HG02623 (cell line): ENCODE results near the gene EPB41L4A.
"Not testable (repeated sequence)": the region's sequence is repeated elsewhere in the genome, so short reads cannot be mapped to it uniquely, and the experiment has no call there.

Source experiments
- ATAC-seq: cut with Tn5 transposase; IDR thresholded peaks from one replicate; pipeline ENCODE4 v1.9.1; 2021; ENCODE audit warnings: moderate library complexity; ENCODE audit not compliant: unreplicated experiment

Gene EPB41L4A

DNA sequence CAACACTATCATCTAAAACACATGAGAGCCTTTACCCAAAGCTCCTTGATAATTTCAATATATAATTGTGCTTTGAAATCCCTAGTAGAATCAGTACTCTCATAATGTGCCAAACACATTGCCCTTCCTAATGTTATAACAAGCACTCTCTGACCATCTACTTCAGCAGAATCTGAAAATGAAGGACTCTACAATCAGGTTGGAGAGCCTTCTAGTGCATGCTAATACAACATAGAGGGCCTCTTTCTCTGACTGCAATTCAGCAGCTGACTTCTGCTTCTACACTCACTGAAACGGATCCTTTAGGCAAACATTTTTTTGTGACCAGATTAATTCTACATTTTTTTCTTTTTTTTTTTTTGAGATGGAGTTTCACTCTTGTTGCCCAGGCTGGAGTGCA is 155.6 kb downstream of the EPB41L4A start:
- ATAC-seq: no peak

DNA sequence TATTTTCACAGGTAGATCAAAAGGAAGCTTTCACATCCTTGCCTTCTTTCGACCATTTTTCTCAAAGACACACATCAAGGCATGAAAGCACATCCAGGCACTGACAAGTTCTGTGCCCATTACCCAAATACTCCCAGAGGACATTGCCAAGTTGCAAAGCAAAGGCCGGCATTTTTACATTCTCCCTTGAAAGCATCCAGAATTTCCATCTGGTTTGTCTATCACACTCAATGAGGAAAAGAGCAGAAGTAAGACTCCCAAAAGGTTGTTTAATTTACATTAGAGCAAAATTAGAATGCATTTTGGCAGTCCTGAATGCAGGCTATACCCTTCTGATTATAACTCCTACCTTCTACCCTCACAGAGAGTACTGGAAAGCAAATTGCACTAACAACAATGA is 160.5 kb downstream of the EPB41L4A start:
- ATAC-seq: no peak

DNA sequence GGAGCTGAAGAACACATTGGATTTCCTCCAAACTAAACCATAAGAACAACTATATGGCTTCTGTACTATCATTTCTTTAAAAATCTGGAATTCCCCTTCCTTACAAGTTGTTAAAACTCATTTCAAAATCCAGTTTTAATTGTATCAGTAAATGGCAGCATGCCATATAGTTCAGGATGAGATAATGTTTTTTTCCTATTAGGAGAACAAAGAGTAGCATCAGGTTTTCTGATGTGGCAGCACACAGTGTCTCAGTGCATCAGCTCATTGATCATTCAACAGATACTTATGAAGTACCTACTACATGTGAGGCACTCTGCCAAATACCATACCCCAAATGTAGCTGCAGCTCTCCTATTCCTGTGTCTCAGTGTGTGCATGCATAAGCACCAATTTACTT is 161.1 kb downstream of the EPB41L4A start:
- ATAC-seq: no peak

DNA sequence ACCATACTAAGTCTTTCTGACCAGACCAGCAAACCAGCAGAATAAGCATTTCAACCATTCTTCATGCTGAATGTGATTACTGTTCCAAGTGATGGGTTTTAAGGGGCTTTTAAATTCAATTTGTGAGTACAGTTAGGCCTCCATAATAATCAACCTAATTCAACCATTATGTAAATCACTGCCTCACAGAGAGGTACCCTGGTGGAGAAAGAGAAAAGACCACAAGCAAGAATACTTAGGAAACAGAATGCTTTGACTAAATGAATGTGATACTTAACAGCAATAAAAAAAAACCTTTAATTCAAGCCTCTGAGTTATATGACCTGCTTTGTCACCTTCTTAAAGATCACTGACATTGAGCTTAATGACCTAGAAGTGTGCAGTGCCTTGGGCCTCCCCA is 162.1 kb downstream of the EPB41L4A start:
- ATAC-seq: no peak

DNA sequence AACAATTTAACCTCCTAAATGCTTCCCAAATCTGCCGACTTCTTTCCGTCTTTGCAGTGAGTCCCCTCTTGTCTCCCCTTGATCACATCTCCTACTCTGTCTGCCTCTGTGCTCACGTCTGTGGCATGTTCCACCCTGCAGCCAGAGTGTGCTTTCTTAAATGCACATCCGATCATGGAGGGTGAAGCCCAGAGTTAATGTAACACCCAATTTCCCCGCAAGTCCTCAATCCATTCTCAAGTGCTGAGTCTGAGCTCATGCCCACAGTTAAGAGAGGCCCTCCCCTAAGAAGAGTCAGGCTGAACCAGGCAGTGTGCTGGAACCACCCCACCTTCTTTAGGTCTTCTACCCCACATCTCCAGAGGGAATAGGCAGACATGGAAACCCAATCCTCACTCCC is 164.8 kb downstream of the EPB41L4A start:
- no peak for ATAC-seq

DNA sequence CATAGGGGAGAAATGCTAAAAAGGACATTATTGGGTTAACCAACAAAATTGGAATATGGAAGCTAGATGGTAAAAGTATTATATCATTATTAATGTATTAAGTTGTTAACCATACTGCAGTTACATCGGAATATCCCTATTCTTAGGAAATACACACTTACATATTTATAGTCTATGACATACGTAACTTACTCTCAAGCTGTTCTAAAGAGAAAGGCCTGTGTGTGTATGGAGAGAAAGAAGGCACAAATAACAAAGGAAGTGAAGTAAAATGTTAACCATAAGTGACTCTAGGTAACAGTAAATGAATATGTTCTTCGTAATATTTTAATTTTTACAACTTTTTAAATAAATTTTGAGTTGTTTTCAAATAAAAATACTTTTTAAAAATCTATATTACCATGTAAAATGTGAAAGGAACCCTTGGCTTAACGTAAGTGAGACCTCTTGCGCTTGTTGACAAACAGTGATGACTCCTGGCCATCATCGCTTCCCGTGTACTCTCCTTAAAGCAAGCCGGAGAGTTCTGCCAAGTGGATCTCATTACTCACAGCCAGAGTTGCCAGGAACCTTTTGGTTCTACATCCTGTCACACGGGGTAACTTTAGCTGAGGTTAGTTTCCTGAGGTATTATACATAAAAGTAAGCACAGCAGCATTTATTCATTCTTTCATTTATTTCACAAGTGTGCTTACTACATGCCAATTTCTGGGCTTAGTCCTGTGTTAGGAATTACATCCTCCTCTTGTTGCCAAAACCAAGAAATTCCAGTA is 165.4 kb downstream of the EPB41L4A start:
- ATAC-seq: no peak

DNA sequence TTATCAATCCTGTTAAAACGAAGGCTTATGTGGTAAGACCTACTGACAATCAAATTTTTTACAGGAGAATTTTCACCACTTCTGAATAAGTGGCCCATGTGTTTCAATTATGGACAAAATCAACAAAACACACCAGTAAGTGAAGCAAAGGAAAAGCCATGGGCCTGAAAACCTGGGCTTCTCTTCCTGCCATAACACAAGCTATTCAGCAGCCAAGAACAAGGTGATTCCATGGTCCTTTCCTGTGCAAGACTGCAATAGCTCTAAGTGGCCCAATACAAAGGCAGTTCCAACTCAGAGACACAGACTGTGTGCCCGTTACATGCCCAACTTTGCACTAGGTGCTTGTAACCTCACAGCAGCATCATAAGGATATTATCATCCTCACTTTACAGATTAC is 168.5 kb downstream of the EPB41L4A start:
- no peak for ATAC-seq

DNA sequence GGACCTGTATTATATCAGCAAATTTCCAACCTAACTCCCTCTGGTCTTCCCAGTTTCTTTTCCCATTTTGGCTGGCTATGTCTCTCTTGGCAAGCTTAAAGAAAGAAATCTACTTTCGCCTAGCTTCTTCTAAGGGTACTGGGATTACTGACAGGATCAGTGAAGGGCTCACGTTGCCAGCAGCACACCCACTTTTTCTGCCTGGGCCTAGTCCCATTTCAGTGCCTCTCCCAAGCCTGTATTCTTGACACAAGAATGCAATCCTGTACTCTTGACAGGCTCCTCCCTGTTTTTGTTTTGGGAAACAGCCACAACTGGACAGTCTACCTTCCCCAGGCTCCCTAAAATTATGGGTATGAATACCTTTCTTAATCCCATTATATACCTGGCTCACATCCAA is 170.5 kb downstream of the EPB41L4A start:
- no peak for ATAC-seq

DNA sequence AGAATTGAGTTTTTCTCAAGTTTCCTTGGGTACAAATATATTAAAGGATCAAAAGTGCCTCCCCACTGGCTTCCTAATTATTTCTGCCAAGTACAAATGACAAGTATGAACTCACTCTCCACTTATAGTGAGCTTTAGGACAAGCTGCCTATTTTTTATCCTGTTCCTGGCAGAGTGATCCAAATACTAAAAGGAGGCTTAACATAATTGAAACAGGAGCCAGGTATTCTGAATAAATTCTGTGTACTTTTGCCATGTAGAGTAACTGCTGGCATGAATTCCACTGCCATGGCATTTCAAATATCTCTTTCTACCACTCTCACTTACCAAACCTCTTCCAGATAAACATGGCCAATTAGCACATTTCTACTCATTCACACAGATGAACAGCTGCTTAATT is 171.1 kb downstream of the EPB41L4A start:
- ATAC-seq: no peak

DNA sequence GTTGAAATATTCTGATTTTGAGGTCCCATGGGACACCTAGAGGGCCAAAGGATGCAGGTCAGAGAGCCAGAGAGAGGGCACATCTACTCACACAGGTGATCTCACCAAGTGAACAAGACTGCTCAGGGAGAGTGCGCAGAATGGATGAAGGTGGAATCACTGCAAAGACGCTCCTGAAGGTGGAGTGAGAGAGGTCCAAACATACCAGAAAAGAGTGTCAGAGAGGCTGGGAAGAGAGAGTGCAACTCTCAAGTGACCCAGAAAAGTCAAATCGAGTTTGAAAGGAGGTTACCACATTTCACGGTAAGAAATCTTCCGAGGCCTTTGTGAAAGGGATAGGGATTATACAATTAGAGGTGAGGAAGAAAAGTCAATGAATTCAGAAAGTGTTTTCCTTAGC is 173.4 kb downstream of the EPB41L4A start:
- no peak for ATAC-seq

DNA sequence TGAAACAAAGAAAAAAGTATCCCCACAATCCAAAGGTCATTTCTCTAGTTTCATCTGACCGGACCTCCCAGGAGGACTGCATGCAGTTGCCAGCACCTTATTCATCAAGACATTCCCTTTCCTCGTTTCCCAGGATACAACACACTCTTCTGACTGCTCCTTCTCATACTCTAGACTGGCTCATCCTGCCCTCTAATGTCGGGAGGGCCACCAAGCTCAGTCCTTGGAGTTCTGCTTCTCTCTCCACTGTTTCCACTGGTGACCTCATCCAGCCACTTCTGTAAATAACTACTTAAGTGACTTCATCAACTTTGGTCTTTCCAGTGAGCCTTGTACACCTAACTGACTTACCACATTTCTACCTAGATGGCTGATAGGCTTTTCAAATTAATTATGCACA is 179.1 kb downstream of the EPB41L4A start:
- no peak for ATAC-seq

DNA sequence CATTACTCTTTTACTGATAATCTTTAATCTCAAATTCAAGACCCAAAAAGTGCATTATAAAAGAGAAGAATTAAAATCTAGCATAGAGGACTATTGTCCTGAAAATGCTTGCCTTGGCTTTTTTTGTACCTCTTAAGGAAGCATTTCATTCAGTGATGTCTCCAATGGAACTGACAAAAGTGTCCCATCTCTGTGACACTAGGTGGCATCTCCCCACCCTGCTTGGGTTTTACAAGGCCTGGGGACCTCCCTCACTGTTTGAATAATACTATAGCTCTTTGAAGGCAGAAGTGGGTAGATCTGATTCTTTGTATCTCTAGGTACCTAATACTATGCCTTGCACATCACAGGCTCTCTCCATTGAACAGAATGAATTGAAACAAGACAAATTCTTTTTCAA is 180.6 kb downstream of the EPB41L4A start:
- no peak for ATAC-seq

DNA sequence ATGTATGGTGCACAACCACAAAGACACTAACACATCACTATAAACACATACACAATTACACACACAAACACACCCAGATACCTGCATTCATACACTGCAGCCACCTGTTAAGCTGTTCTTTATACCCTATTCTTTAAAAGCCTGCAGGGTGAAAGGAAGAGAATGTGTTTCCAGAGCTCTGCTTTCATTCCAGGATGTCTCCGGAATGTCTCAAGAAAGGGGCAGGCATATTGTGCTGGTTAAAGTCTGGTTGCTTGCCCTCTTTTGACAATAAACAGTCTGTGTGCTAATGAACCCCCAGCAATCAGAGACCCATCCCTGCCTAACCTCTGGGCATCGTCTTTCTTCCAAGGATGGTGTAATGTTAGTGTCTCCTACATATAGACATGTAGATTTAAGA is 181.6 kb downstream of the EPB41L4A start:
- no peak for ATAC-seq

DNA sequence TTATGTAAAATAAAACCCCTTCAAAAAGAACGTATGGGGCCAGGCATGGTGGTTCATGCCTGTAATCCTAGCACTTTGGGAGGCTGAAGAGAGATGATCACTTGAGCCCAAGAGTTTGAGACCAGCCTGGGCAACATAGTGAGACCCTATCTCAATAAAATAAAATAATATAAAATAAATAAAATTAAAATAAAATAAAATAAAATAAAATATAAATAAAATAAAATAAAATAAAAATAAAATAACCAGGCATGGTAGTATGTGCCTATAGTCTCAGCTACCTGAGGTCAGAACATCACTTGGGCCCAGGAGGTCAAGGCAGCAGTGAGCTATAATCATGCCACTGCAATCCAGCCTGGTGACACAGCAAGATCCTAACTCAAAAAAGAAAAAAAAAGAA is 185.1 kb downstream of the EPB41L4A start:
- no peak for ATAC-seq

DNA sequence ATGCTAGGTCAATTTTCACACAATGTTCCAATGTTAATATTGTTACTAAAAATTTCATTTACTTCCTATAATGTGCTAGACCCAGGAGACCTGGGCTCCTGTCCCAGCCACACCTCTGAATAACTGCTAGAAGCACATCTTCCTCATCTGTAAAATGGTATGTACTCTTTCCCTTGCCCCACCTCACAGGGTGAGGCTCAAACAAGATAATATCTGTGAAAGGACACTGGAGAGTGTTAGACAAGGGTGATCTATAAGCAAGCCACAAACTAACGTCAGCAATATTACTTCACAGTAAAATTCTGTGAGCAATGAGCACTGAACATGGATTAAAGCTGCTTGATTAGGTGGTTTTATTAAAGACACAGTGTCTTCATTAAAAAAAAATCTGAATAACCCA is 186.4 kb downstream of the EPB41L4A start:
- ATAC-seq: no peak

DNA sequence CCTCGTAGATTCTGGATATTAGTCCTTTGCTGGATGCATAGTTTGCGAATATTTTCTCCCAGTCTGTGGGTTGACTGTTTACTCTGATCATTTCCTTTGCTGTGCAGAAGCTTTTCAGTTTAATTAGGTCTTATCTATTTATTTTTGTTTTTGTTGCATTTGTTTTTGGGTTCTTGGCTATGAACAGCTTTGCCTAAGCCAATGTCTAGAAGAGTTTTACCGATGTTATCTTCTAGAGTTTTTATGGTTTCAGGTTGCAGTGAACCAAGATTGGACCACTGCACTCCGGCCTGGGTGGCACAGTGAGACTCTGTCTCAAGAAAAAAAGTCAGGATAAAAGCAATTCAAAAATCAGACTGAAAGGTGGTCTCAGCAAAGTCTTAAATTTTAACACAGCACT is 188.5 kb downstream of the EPB41L4A start:
- no peak for ATAC-seq

DNA sequence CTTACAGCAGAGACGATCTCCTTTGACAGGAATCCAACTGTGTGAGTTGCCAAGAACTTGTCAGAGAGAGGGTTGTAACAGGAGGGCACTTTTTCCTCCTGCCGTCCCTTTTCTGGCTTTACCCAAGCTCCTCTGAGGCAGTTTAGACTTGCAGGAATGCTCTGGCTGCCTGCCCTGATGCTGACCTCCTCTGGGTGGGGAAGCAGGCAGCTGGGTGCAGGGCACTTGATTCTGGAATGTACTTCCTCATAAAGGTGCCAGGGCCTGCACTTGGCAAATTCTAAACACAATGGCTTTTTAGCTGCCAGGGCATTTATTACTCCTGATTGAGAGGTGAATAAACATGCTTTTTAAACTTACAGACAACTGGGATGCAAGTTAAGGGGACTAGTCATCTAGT is 190.4 kb downstream of the EPB41L4A start:
- ATAC-seq: no peak

DNA sequence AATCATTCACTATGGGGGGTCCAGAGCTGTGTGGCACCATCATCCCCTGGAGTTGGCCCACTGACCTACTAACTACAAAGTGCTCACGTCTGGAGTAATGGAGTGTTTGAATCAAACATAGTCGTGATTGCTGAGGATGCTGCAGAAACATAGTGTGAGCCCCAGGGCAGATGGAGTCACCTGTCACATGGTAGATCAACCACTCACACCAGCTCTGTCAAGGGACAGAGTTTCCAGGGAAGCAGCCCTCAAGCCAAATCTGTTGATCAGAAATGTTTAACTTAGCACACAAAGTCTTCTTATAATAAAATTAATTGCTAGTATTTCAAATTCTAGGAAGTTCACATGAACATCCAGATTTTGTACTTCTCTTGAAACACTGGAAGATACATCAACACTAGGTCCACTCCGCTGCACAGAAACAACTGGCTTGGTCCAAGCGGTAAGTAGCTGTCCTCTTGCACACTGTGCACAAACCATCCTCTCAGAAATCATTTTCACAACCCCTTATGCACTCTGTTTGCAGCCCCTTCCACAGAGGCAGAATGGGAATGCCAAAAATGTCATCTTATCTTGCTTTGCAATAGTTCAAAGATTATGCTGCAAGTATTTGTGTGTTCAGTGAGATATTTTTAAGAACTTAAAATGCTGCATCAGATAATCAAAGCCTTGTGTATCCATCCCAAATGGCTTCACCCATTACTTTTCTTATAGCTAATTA is 191.0 kb downstream of the EPB41L4A start:
- ATAC-seq: no peak

DNA sequence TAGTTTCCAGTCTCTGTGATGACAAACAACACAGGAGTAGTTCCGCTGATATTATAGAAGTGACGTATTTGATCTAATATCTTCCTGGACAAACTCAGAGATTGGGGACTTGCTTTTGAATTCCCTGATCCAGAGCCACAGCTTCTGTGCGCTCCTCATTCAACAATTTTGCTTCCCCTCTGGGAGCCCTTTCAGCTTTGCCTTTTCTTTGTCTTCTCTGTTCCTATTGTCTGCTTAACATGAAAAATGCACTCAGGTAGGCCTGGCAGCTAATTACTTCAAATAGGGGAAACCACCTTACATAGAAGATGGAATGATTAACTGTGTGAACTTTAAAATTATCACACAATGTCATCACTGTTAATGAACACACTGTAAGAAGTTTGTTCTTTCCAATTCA is 192.9 kb downstream of the EPB41L4A start:
- no peak for ATAC-seq

DNA sequence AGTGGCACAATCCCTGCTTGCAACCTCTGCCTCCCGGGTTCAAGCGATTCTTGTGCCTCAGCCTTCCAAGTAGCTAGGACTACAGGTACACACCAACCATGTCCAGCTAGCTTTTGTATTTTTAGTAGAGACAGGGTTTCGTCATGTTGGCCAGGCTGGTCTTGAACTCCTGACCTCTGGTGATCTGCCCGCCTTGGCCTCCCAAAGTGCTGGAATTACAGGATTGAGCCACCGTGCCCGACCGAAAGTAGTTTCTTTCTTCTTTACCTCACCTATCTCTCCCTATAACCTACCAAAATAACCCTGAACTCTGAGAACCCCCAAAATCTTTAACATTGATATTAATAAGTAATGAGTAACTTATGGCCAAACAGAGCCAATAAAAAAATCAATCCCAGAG is 196.1 kb downstream of the EPB41L4A start:
- ATAC-seq: not testable (repeated sequence)

DNA sequence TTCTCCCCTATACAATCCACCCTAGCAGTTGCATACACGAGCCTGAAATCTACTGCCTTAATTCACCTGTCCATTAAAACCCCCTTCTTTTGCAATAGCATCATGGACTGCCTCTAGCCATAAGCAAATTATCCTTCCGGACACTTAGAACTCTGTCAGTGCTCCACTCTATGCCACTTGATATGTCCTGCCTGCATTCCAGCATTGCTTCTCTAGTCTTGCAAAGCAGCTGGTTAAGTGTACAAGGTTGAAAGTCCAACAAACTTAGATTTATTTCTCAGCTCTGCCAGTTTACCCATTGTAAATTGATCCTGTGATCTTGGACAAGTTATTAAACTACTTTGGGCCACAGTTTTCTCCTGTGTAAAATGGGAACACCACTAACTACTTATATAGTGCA is 197.9 kb downstream of the EPB41L4A start:
- ATAC-seq: no peak

DNA sequence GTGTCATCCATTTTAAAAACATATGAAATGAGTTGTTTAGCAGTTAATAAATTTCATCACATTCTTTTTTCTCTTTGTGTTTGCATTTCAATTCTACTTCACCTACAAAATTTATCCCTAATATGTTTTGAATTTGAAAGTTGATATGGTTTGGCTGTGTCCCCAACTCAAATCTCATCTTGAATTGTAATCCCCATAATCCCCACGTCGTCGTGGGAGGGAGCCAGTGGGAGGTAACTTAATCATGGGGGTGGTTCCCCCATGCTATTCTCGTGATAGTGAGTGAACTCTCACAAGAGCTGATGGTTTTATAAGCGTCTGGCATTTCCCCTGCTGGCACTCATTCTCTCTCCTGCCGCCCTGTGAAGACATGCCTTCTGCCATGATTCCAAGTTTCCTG is 200.1 kb downstream of the EPB41L4A start:
- no peak for ATAC-seq
